H1 (cell line): ENCODE results near the gene COL19A1. TPM values are rescaled to one million over a fixed set of nuclear protein-coding genes. Genes with fewer than 3 reads are reported as not detected.
A peak's percentile ranks its signal among the peaks of the same experiment; 100 is the strongest.

ENCODE experiments used
- CTCF ChIA-PET: fragments of 300-600 bp; sonication (Branson Sonifier 250); formaldehyde crosslinking; loops from one replicate; lab custom pipeline; 2021; ENCODE audit not compliant: partially characterized antibody; lab: Charles Lee
- POLR2A ChIA-PET: fragments of 300-600 bp; sonication (Branson Sonifier 250); formaldehyde crosslinking; loops from one replicate; lab custom pipeline; 2021; ENCODE audit warnings: inconsistent platforms; ENCODE audit not compliant: partially characterized antibody; lab: Charles Lee
- DNase-seq, 2 experiments: peaks; one replicate each; pipeline versions ENCODE4 v3.0.0 to v3.0.0-alpha.2; 2010 to 2022; ENCODE audit warnings: low spot score in 2 of 2, low read depth in 1 of 2, mixed read lengths in 1 of 2
- FAIRE-seq: peaks from 2 replicates; lab custom pipeline; 2011; peaks lifted over from hg19 to GRCh38; lab: Jason Lieb, UNC
- H2AFZ ChIP-seq: 2 replicates; pipeline ENCODE4 v1.8.1; 2012; ENCODE audit warnings: low read length, inconsistent platforms
- H2AK5ac ChIP-seq: 2 replicates; pipeline ENCODE4 v1.6.1; 2013; ENCODE audit warnings: low read depth, low read length
- H2BK120ac ChIP-seq: replicated peaks from 2 replicates; pipeline ENCODE3; 2013; ENCODE audit warnings: low read depth, low read length, inconsistent platforms
- H2BK12ac ChIP-seq: 2 replicates; pipeline ENCODE4 v1.6.1; 2013; ENCODE audit warnings: low read depth, low read length
- H2BK15ac ChIP-seq: 2 replicates; pipeline ENCODE4 v1.6.1; 2013; ENCODE audit warnings: low read length
- H2BK20ac ChIP-seq: 2 replicates; pipeline ENCODE4 v1.6.1; 2013; ENCODE audit warnings: low read length
- H2BK5ac ChIP-seq: 2 replicates; pipeline ENCODE4 v1.6.1; 2013; ENCODE audit warnings: low read depth, low read length
- H3K14ac ChIP-seq: 2 replicates; pipeline ENCODE4 v1.6.1; 2013; ENCODE audit warnings: inconsistent platforms; ENCODE audit not compliant: insufficient read length
- H3K18ac ChIP-seq: 2 replicates; pipeline ENCODE4 v1.6.1; 2013; ENCODE audit warnings: low read length; ENCODE audit errors: extremely low read depth
- H3K23ac ChIP-seq: 2 replicates; pipeline ENCODE4 v1.6.1; 2013; ENCODE audit warnings: inconsistent platforms; ENCODE audit not compliant: insufficient read length
- H3K23me2 ChIP-seq: 2 replicates; pipeline ENCODE4 v1.6.1; 2013; ENCODE audit warnings: low read depth, low read length
- H3K27ac ChIP-seq: 2 replicates; pipeline ENCODE4 v1.6.1; 2011; ENCODE audit warnings: low read depth, low read length, inconsistent platforms
- H3K27me3 ChIP-seq, 4 experiments: replicated peaks in 1 of 4; 1 replicate in 1 of 4; 2 replicates in 3 of 4; pipeline versions ENCODE4 v1.6.1 to v1.8.1; 2011 to 2013; ENCODE audit warnings: low read length in 3 of 4, mild to moderate bottlenecking in 3 of 4, inconsistent platforms in 2 of 4, mixed read lengths in 2 of 4, moderate library complexity in 1 of 4; ENCODE audit not compliant: control insufficient read depth in 3 of 4, insufficient read depth in 3 of 4; ENCODE audit errors: extremely low read depth in 1 of 4
- H3K36me3 ChIP-seq, 4 experiments: 2 replicates each; pipeline versions ENCODE4 v1.6.1 to v1.8.1; 2011 to 2013; ENCODE audit warnings: mild to moderate bottlenecking in 4 of 4, low read length in 3 of 4, moderate library complexity in 2 of 4, control low read depth in 1 of 4, inconsistent platforms in 1 of 4; ENCODE audit not compliant: insufficient read depth in 4 of 4, control insufficient read depth in 2 of 4
- H3K4ac ChIP-seq: replicated peaks from 2 replicates; pipeline ENCODE3; 2013; ENCODE audit warnings: low read length, low read depth, mixed read lengths, inconsistent platforms; ENCODE audit not compliant: insufficient read length
- H3K4me1 ChIP-seq, 4 experiments: replicated peaks in 1 of 4; 1 replicate in 1 of 4; 2 replicates in 3 of 4; pipeline versions ENCODE4 v1.6.1 to v1.8.1; 2011 to 2013; ENCODE audit warnings: low read length in 3 of 4, inconsistent platforms in 2 of 4, mixed read lengths in 1 of 4; ENCODE audit not compliant: insufficient read depth in 4 of 4, control insufficient read depth in 3 of 4
- H3K4me2 ChIP-seq, 2 experiments: 2 replicates each; pipeline versions ENCODE4 v1.6.1 to v1.8.1; 2011 to 2013; ENCODE audit warnings: low read depth in 2 of 2, low read length in 2 of 2, control low read depth in 1 of 2, inconsistent platforms in 1 of 2, mild to moderate bottlenecking in 1 of 2; ENCODE audit not compliant: insufficient read depth in 1 of 2
- H3K4me3 ChIP-seq, 4 experiments: fragments of 200-600, 300-600 bp in 1 of 4; sonication (generic), shearing (Covaris generic), sonication (Bioruptor Twin) in 1 of 4; 2 replicates each; pipeline versions ENCODE4 v1.5.1 to v1.8.1; 2011 to 2016; ENCODE audit warnings: low read length in 4 of 4, low read depth in 3 of 4, control low read depth in 2 of 4, inconsistent platforms in 2 of 4, mild to moderate bottlenecking in 2 of 4, mixed read lengths in 1 of 4, moderate library complexity in 1 of 4; ENCODE audit not compliant: insufficient read depth in 2 of 4; ENCODE audit errors: extremely low read depth in 1 of 4
- H3K56ac ChIP-seq: replicated peaks from 2 replicates; pipeline ENCODE3; 2013; ENCODE audit warnings: low read depth, mild to moderate bottlenecking, mixed read lengths, low read length, inconsistent platforms; ENCODE audit not compliant: insufficient read length
- H3K79me1 ChIP-seq: 2 replicates; pipeline ENCODE4 v1.6.1; 2013; ENCODE audit warnings: low read depth, low read length, control low read depth
- H3K79me2 ChIP-seq, 2 experiments: 2 replicates each; pipeline versions ENCODE4 v1.6.1 to v1.8.1; 2012 to 2013; ENCODE audit warnings: low read length in 2 of 2, mild to moderate bottlenecking in 2 of 2, inconsistent platforms in 1 of 2; ENCODE audit not compliant: insufficient read depth in 2 of 2, control insufficient read depth in 1 of 2
- H3K9ac ChIP-seq, 4 experiments: replicated peaks in 1 of 4; 1 replicate in 1 of 4; 2 replicates in 3 of 4; pipeline versions ENCODE4 v1.6.1 to v1.8.1; 2011 to 2013; ENCODE audit warnings: low read depth in 3 of 4, low read length in 3 of 4, control low read depth in 2 of 4, mild to moderate bottlenecking in 2 of 4, moderate library complexity in 2 of 4, inconsistent platforms in 1 of 4; ENCODE audit errors: extremely low read depth in 1 of 4
- H3K9me3 ChIP-seq, 2 experiments: 2 replicates each; pipeline versions ENCODE4 v1.6.1 to v1.8.1; 2012 to 2013; ENCODE audit warnings: mild to moderate bottlenecking in 2 of 2, moderate library complexity in 2 of 2, control low read depth in 1 of 2, inconsistent platforms in 1 of 2, low read depth in 1 of 2, low read length in 1 of 2, mixed read lengths in 1 of 2; ENCODE audit not compliant: insufficient read depth in 2 of 2
- H4K20me1 ChIP-seq, 2 experiments: replicated peaks in 1 of 2; 2 replicates each; pipeline versions ENCODE3 to v1.8.1; 2011 to 2013; ENCODE audit warnings: inconsistent platforms in 2 of 2, low read length in 2 of 2, mild to moderate bottlenecking in 1 of 2; ENCODE audit not compliant: insufficient read depth in 2 of 2, control insufficient read depth in 1 of 2
- H4K5ac ChIP-seq: 2 replicates; pipeline ENCODE4 v1.6.1; 2013; ENCODE audit warnings: low read length, low read depth, mixed read lengths, inconsistent platforms; ENCODE audit not compliant: insufficient read length
- H4K8ac ChIP-seq: 2 replicates; pipeline ENCODE4 v1.8.0; 2013; ENCODE audit warnings: mild to moderate bottlenecking, moderate library complexity, low read length, inconsistent platforms; ENCODE audit not compliant: insufficient read depth; ENCODE audit errors: extremely low read depth
- H4K91ac ChIP-seq: replicated peaks from 2 replicates; pipeline ENCODE3; 2013; ENCODE audit warnings: low read length, mixed read lengths, inconsistent platforms; ENCODE audit not compliant: insufficient read length
- CHD1 ChIP-seq: IDR thresholded peaks from 2 replicates; pipeline ENCODE4 v1.6.1; 2012; ENCODE audit warnings: low read depth, low read length, improper control_type of control experiment
- CHD2 ChIP-seq: IDR thresholded peaks from 2 replicates; pipeline ENCODE4 v1.6.1; 2012; ENCODE audit warnings: low read length, improper control_type of control experiment
- CTCF ChIP-seq, 3 experiments: IDR thresholded peaks; 1 replicate in 2 of 3; 2 replicates in 1 of 3; pipeline versions ENCODE4 v1.5.1 to v1.6.1; 2011; ENCODE audit warnings: low read length in 3 of 3, mild to moderate bottlenecking in 3 of 3, inconsistent platforms in 2 of 3, low read depth in 1 of 3, moderate library complexity in 1 of 3; ENCODE audit not compliant: insufficient read depth in 1 of 3; ENCODE audit errors: control extremely low read depth in 1 of 3
- EGR1 ChIP-seq: IDR thresholded peaks from 2 replicates; pipeline ENCODE4 v1.6.1; 2011; ENCODE audit warnings: low read depth, low read length, borderline replicate concordance
- EZH2 ChIP-seq: fragments of 200-600 bp; sonication (generic); IDR thresholded peaks from 2 replicates; pipeline ENCODE4 v1.7.1; 2012; ENCODE audit warnings: low read depth, mild to moderate bottlenecking, moderate library complexity, low read length, inconsistent platforms; ENCODE audit not compliant: severe bottlenecking
- HDAC6 ChIP-seq: IDR thresholded peaks from one replicate; pipeline ENCODE4 v1.7.1; 2012; ENCODE audit warnings: low read depth, mild to moderate bottlenecking, inconsistent platforms, low read length, moderate library complexity
- RAD21 ChIP-seq, 2 experiments: IDR thresholded peaks in 1 of 2; conservative IDR thresholded peaks in 1 of 2; 2 replicates each; pipeline ENCODE4 v1.6.1; 2011; ENCODE audit warnings: low read depth in 2 of 2, low read length in 2 of 2, improper control_type of control experiment in 1 of 2, inconsistent platforms in 1 of 2, mild to moderate bottlenecking in 1 of 2, moderate library complexity in 1 of 2
- SP4 ChIP-seq: IDR thresholded peaks from 2 replicates; pipeline ENCODE4 v1.6.1; 2012; ENCODE audit warnings: low read length, inconsistent platforms
- TAF1 ChIP-seq: IDR thresholded peaks from 2 replicates; pipeline ENCODE4 v1.6.1; 2011; ENCODE audit warnings: mild to moderate bottlenecking, low read depth, low read length
- TAF7 ChIP-seq: optimal IDR thresholded peaks from 2 replicates; pipeline ENCODE3; 2011; ENCODE audit warnings: low read depth, mild to moderate bottlenecking, inconsistent platforms, low read length, moderate library complexity, borderline replicate concordance
- WGBS, 2 experiments: shearing (Covaris generic) in 1 of 2; methylation state at CpG; one replicate each; pipeline versions ENCODE4 v1.1.6 to v1.1.7; 2013 to 2015; ENCODE audit warnings: low lambda C conversion rate in 2 of 2, mixed read lengths in 2 of 2, inconsistent platforms in 1 of 2, low coverage in 1 of 2, missing lambda C conversion rate in 1 of 2; ENCODE audit not compliant: insufficient replicate concordance in 2 of 2, insufficient coverage in 1 of 2, insufficient read length in 1 of 2; ENCODE audit errors: extremely low coverage in 1 of 2, missing lambda C conversion rate in 1 of 2; 5-methylcytosine and 5-hydroxymethylcytosine counted together
- polyA plus RNA-seq, 7 experiments: library from polyadenylated mRNA; depleted of rRNA in 3 of 7; stranded (reverse) in 5 of 7; unstranded in 2 of 7; fragments of >200 nt in 5 of 7; fragments of 200-250 nt in 2 of 7; gene quantifications; 1 replicate in 5 of 7; 2 replicates in 1 of 7; 4 replicates in 1 of 7; pipeline versions ENCODE4 v1.2.1 to v1.2.3, GENCODE V29; 2011 to 2013; ENCODE audit warnings: missing spikeins in 2 of 7, mixed read lengths in 2 of 7
- total RNA-seq: library from RNA; stranded (reverse); fragmentation: NEBNext Ultra II Directional; extraction: Animal tissue kit (Norgen Biotek cat#: 25700); gene quantifications from 2 replicates; pipeline ENCODE4 v1.2.1, GENCODE V29; 2021

Gene COL19A1
- total and polyA plus RNA-seq, 2 of the 8 experiments (the other 6 are each of a cell fraction or from before 2014, with no cell fraction given), result not detected

- no peak overlapping the region for H2BK15ac ChIP-seq
- H3K4me3 ChIP-seq, result no peak overlapping the region
- no peak for FAIRE-seq
- no peak overlapping the region for H4K8ac ChIP-seq
- H2BK20ac ChIP-seq, result no peak overlapping the region
- no peak overlapping the region for H4K91ac ChIP-seq
- H2BK120ac ChIP-seq, result no peak overlapping the region
- H3K36me3 ChIP-seq, result no peaks in the 10 kb centered on the region
- H3K4ac ChIP-seq, result no peak overlapping the region
- no peak overlapping the region for H3K9ac ChIP-seq
- H3K27me3 ChIP-seq, result peaks cover 0 to 1% (median 0%) of the 10 kb centered on the region in 4 experiments; a peak in 1 of 7 replicates
- no peaks in the 10 kb centered on the region for H3K23me2 ChIP-seq
- no peak overlapping the region for H3K56ac ChIP-seq
- no peaks in the 10 kb centered on the region for H4K20me1 ChIP-seq
- no peaks in the 10 kb centered on the region for H3K4me1 ChIP-seq
- no peaks in the 10 kb centered on the region for H3K79me1 ChIP-seq
- H3K23ac ChIP-seq, result no peak overlapping the region
- no peak overlapping the region for H3K27ac ChIP-seq
- ChIA-PET POLR2A (no interaction called here), CTCF (interaction anchor here (0.6 to 2.1 kb wide), 8 partner anchors 11 to 879 kb away, joined by 3 to 9 read pairs (median 3); no protein-coding TSS in a partner anchor)
- no peaks in the 10 kb centered on the region for H3K79me2 ChIP-seq
- H2AK5ac ChIP-seq, result no peak overlapping the region
- no peak overlapping the region for H3K4me2 ChIP-seq
- no peak overlapping the region for H2BK5ac ChIP-seq
- no peak overlapping the region for H4K5ac ChIP-seq
- H2BK12ac ChIP-seq, result no peak overlapping the region
- H3K14ac ChIP-seq, result no peak overlapping the region
- H2AFZ ChIP-seq, result no peak overlapping the region
- H3K9me3 ChIP-seq, result no peaks in the 10 kb centered on the region
- no peak for DNase-seq
- no peak overlapping the region for H3K18ac ChIP-seq
- WGBS, 2 experiments, result 16% methylated on average over 5 of the region's 5 CpGs; no CpG with 5 or more reads in 1 of the 2 experiments
- TF ChIP-seq RAD21 (IDR thresholded peaks at IDR 0.05 in 1 of 2, conservative IDR thresholded peaks at IDR 0.05 in 1 of 2; ENCODE audit: low read depth in 2 of 2, low read length in 2 of 2), result peak; percentile 70 to 73
- TF ChIP-seq TAF1, result no peak
- TF ChIP-seq EGR1, result no peak
- no peak for TF ChIP-seq SP4
- TF ChIP-seq EZH2, result no peak
- TF ChIP-seq CHD2, result no peak
- TF ChIP-seq CHD1, result no peak
- TF ChIP-seq HDAC6, result no peak
- peak in 2 of 3 experiments; percentile 53 to 76; a peak in 2 of 4 replicates for TF ChIP-seq CTCF (IDR thresholded peaks at IDR 0.05; ENCODE audit: control extremely low read depth in 1 of 3, insufficient read depth in 1 of 3, low read depth in 1 of 3, low read length in 3 of 3)
- no peak for TF ChIP-seq TAF7
Observed at GRCh38 chr6:69835414-69836179, 30.8 kb upstream of the COL19A1 start.
